Duodenal mucosa (tissue), 2 donors: Measurements from ENCODE around the gene ASPDH.

Experiments
- H3K27ac ChIP-seq: one replicate; pipeline ENCODE4 v1.7.0; 2013; ENCODE audit warnings: low read depth, low read length
- H3K27me3 ChIP-seq, 2 donors: one replicate each; pipeline ENCODE4 v1.7.0; 2013; ENCODE audit warnings: low read length in 2 of 2, control low read depth in 1 of 2; ENCODE audit not compliant: insufficient read depth in 2 of 2, control insufficient read depth in 1 of 2
- H3K36me3 ChIP-seq, 2 donors: one replicate each; pipeline ENCODE4 v1.7.0; 2013; ENCODE audit warnings: low read length in 2 of 2, control low read depth in 1 of 2; ENCODE audit not compliant: insufficient read depth in 2 of 2, control insufficient read depth in 1 of 2
- H3K4me1 ChIP-seq, 2 donors: one replicate each; pipeline ENCODE4 v1.7.0; 2013; ENCODE audit warnings: low read length in 2 of 2, control low read depth in 1 of 2; ENCODE audit not compliant: insufficient read depth in 2 of 2, control insufficient read depth in 1 of 2
- H3K4me3 ChIP-seq, 2 donors: one replicate each; pipeline ENCODE4 v1.7.0; 2013; ENCODE audit warnings: low read length in 2 of 2, low read depth in 1 of 2
- H3K9ac ChIP-seq, 2 donors: one replicate each; pipeline ENCODE4 v1.7.0; 2013; ENCODE audit warnings: low read length in 2 of 2, low read depth in 1 of 2
- H3K9me3 ChIP-seq, 2 donors: one replicate each; pipeline ENCODE4 v1.7.0; 2013; ENCODE audit warnings: low read length in 2 of 2, control low read depth in 1 of 2; ENCODE audit not compliant: control insufficient read depth in 1 of 2

The ASPDH gene

GRCh38 chr19:50548191-50549058 lies 34.7 kb upstream of the ASPDH start:
- H3K9me3 ChIP-seq, result no peaks in the 10 kb centered on the region
- no peak overlapping the region for H3K9ac ChIP-seq
- no peak overlapping the region for H3K27ac ChIP-seq
- H3K4me3 ChIP-seq, result no peak overlapping the region
- H3K4me1 ChIP-seq, result no peaks in the 10 kb centered on the region
- no peaks in the 10 kb centered on the region for H3K36me3 ChIP-seq
- H3K27me3 ChIP-seq, result peaks cover 0 to 5% of the 10 kb centered on the region in 2 donors

- Histone ChIP-seq H3K27me3 (no peaks in the 10 kb centered on the region), H3K36me3 (no peaks in the 10 kb centered on the region), H3K9me3 (no peaks in the 10 kb centered on the region), H3K4me1 (no peaks in the 10 kb centered on the region), H3K9ac (no peak overlapping the region), H3K4me3 (no peak overlapping the region), H3K27ac (no peak overlapping the region)
Observed at GRCh38 chr19:50547385-50548190, 33.9 kb upstream of the ASPDH start.

- H3K27ac ChIP-seq, result no peak overlapping the region
- no peaks in the 10 kb centered on the region for H3K27me3 ChIP-seq
- no peak overlapping the region for H3K9ac ChIP-seq
Observed at GRCh38 chr19:50546527-50547221, 33.0 kb upstream of the ASPDH start.

GRCh38 chr19:50542943-50543342 lies 29.2 kb upstream of the ASPDH start:
- Histone ChIP-seq H3K4me1 (no peaks in the 10 kb centered on the region), H3K9me3 (no peaks in the 10 kb centered on the region), H3K36me3 (no peaks in the 10 kb centered on the region), H3K27me3 (no peaks in the 10 kb centered on the region), H3K9ac (no peak overlapping the region), H3K27ac (no peak overlapping the region), H3K4me3 (no peak overlapping the region)

More at GRCh38 chr19:50546527-50547221, 33.0 kb upstream of the ASPDH start:
- no peaks in the 10 kb centered on the region for H3K36me3 ChIP-seq
- no peak overlapping the region for H3K4me3 ChIP-seq
- no peaks in the 10 kb centered on the region for H3K4me1 ChIP-seq
- no peaks in the 10 kb centered on the region for H3K9me3 ChIP-seq

GRCh38 chr19:50537769-50538230 lies 24.1 kb upstream of the ASPDH start:
- Histone ChIP-seq H3K4me1 (no peaks in the 10 kb centered on the region), H3K27me3 (no peaks in the 10 kb centered on the region), H3K4me3 (no peak overlapping the region), H3K36me3 (no peaks in the 10 kb centered on the region), H3K9me3 (no peaks in the 10 kb centered on the region), H3K9ac (no peak overlapping the region), H3K27ac (no peak overlapping the region)

- no peaks in the 10 kb centered on the region for H3K4me1 ChIP-seq
- no peaks in the 10 kb centered on the region for H3K36me3 ChIP-seq
- no peak overlapping the region for H3K4me3 ChIP-seq
- no peak overlapping the region for H3K9ac ChIP-seq
- no peak overlapping the region for H3K27ac ChIP-seq
- H3K9me3 ChIP-seq, result peaks cover 4 to 5% of the 10 kb centered on the region in 2 donors
- no peaks in the 10 kb centered on the region for H3K27me3 ChIP-seq
Observed at GRCh38 chr19:50537306-50537685, 23.6 kb upstream of the ASPDH start.

- no peaks in the 10 kb centered on the region for H3K4me1 ChIP-seq
- H3K9me3 ChIP-seq, result peaks cover 5% of the 10 kb centered on the region in 2 donors
- H3K27ac ChIP-seq, result no peak overlapping the region
- no peaks in the 10 kb centered on the region for H3K36me3 ChIP-seq
- no peak overlapping the region for H3K4me3 ChIP-seq
- no peak overlapping the region for H3K9ac ChIP-seq
- no peaks in the 10 kb centered on the region for H3K27me3 ChIP-seq
Observed at GRCh38 chr19:50536662-50537305, 23.1 kb upstream of the ASPDH start.

GRCh38 chr19:50535672-50536187 lies 22.0 kb upstream of the ASPDH start:
- peaks cover 5% of the 10 kb centered on the region in 2 donors for H3K9me3 ChIP-seq
- H3K4me1 ChIP-seq, result no peaks in the 10 kb centered on the region
- no peak overlapping the region for H3K4me3 ChIP-seq
- H3K36me3 ChIP-seq, result no peaks in the 10 kb centered on the region
- no peak overlapping the region for H3K27ac ChIP-seq
- H3K27me3 ChIP-seq, result no peaks in the 10 kb centered on the region
- H3K9ac ChIP-seq, result no peak overlapping the region

GRCh38 chr19:50534478-50534877 lies 20.8 kb upstream of the ASPDH start:
- Histone ChIP-seq H3K4me1 (no peaks in the 10 kb centered on the region), H3K4me3 (no peak overlapping the region), H3K27ac (no peak overlapping the region), H3K36me3 (no peaks in the 10 kb centered on the region), H3K9ac (no peak overlapping the region), H3K9me3 (peaks cover 5% of the 10 kb centered on the region in 2 donors), H3K27me3 (peaks cover 0 to 3% of the 10 kb centered on the region in 2 donors)
